GM21423 (cell line): Measurements from ENCODE around the gene GPATCH11.

Experiments used
- ATAC-seq: cut with Tn5 transposase; IDR thresholded peaks from one replicate; pipeline ENCODE4 v1.9.1; 2021; ENCODE audit warnings: mild to moderate bottlenecking, moderate library complexity; ENCODE audit not compliant: unreplicated experiment

GPATCH11 gene

GRCh38 chr2:37104178-37104577 lies 19.9 kb downstream of the GPATCH11 start:
- ATAC-seq: no peak

- no peak for ATAC-seq
These were observed 20.8 kb downstream of the GPATCH11 start for GRCh38 chr2:37105150-37105549.

GRCh38 chr2:37109523-37109922 lies 25.2 kb downstream of the GPATCH11 start:
- ATAC-seq: no peak

DNA sequence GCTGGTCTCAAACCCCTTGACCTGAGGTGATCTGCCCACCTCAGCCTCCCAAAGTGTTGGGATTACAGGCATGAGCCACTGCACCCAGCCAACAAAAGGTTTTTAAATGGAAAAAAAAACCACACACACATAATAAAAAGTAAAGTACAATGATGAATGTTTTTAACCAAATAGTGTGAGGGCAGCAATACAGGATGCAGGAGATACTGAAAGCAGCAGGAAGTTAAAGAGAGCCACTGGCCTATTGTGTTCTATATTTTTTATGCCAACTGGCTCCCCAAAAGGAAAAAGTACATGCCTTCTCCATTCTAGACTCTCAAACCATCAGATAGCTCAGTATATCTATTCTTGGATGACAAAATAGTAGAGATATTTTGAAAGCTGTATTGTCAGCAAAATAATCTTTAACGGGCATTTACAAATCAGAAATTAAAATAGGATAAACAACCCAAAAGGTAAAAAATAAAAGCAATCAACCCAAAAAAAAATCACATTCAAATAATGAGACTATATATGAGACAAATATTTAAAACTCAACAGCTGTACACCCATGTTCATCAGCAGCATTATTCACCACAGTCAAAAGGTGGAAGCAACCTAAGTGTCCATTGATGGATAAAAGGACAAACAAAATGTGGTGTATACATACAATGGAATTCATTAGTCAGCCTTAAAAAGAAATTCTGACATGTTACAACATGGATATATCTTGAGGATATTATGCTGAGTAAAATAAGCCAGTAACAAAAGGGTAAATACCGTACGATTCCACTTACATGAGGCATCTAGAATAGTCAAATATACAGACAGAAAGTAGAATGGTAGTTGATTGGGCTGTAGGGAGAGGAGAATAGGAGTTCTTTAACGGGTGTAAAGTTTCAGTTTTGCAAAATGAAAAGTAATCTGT lies 26.2 kb downstream of the GPATCH11 start:
- ATAC-seq: no peak

- no peak for ATAC-seq
These were observed 27.6 kb downstream of the GPATCH11 start for GRCh38 chr2:37111958-37112357.

DNA sequence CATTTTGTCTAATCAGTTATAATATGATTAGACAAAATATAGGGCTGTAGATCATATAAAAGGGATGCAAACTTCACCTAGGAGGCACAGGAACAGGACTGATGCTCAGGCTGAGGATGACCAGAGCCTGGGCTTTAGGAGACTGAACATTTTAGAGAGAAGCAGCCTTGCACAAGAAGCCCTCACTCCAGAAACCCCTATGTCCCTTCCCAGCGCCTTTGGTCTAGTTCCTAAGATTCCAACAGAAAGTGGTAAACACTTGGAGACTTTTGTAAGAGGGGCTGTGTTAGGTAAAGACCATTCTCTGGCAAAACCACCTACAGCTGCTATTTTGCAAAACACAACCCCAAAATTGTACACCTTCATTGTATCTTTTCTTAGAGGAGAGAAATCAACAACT lies 33.2 kb downstream of the GPATCH11 start:
- no peak for ATAC-seq

DNA sequence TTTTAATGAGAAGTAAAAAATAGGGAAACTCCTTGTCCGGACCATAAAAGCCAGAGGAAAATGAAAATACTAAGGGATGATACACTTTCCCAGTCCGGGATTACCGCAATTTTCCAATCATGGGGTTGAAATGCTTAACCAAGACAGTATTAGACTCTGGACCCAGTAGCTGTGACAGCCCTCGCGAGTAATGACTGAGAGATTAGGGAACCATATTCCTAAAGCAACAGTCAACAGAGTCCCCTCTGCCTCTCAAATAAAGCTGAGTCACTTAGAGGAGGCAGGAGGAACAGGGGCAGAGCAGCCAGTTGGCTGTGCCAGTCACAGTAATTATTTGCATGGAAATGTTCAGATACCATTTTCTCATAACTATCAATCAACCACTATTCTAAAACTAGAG lies 34.8 kb downstream of the GPATCH11 start:
- ATAC-seq: no peak

- ATAC-seq: no peak
These were observed 41.1 kb downstream of the GPATCH11 start for GRCh38 chr2:37125416-37125815.

DNA sequence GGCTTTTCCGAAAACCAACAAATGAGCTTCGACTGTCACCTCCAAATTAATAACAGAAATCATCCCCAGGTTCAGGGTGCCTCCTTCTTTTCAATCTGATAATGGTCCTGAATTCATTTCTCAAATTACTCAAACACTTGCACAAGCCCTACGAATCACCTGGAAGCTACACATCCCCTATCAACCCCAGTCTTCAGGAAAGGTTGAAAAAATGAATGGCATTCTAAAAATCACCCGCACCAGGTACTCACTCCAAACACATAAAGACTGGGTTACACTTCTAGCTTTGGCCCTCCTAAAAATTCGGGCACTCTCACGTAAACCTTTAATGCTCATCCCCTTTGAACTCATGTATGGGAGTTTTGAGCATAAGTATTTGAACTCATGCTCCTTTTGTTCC lies 48.6 kb downstream of the GPATCH11 start:
- ATAC-seq: no peak

DNA sequence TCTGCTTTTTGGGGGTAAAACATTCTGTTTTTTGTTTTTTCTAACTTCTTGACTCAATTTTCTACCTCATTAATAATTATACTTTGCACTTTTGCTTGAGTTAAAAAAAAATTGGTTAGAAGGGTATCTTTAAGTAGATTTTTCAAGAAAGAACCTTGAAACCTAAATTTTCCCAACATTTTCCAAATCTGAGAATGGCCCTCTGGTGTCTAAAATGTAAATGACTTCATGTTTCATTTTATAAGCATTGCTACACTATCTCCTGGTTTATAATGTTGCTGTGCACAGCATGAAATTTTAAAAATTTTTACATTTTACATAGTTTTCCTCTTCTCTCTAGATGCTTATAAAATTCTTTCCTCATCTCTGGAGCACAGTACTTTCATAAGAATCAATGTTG lies 58.2 kb downstream of the GPATCH11 start:
- ATAC-seq: no peak

- no peak for ATAC-seq
These were observed 59.7 kb downstream of the GPATCH11 start for GRCh38 chr2:37143974-37144373.

DNA sequence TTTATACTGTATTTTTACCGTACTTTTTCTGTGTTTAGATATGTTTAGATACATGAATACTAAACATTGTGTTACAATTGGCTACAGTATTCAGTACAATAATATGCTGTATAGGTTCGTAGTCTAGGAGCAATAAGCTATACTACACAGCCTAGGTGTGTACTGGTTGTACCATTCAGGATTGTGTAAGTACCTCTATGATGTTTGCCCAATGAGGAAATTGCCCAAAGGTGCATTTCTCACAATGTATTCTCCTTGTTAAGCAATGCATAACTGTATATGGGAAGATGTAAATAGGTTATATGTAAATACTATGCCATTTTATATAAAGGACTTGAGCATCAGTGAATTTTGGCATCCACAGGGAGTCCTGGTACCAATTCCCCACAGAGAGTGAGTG lies 61.7 kb downstream of the GPATCH11 start:
- no peak for ATAC-seq

GRCh38 chr2:37148325-37148724 lies 64.0 kb downstream of the GPATCH11 start:
- ATAC-seq: no peak
